ENCODE measurements around the gene PHF20. TPM values are rescaled to one million over a fixed set of nuclear protein-coding genes. Genes with fewer than 3 reads are reported as not detected.

Gene PHF20
- total RNA-seq, 1 experiment from 2014 or later, result 65.8 TPM

GRCh38 chr20:35820715-35821114, 48.9 kb downstream of the PHF20 start (continued):
- no peak for TF ChIP-seq FOXJ3 (CRISPR knock-in tag; IDR thresholded peaks at IDR 0.05; ENCODE audit: borderline replicate concordance)
- no peak for TF ChIP-seq PRDM15 (CRISPR knock-in tag; IDR thresholded peaks at IDR 0.05)

GRCh38 chr20:35821807-35822242, 50.0 kb downstream of the PHF20 start:
- H3K4me1 Mint-ChIP-seq, result no peaks in the 10 kb centered on the region
- ChIA-PET CTCF (interaction anchor here (0.7 kb wide), 1 partner anchor 50 kb away, joined by 4 read pairs; the partner anchor contains the start of gene PHF20), POLR2A (no interaction called here)
- H3K4me3 Mint-ChIP-seq, result no peak overlapping the region
- no peak overlapping the region; the same call in 1 of the 2 replicates for H3K27ac Mint-ChIP-seq
- peaks cover 14% of the 10 kb centered on the region for H3K36me3 Mint-ChIP-seq
- TF ChIP-seq HMGXB4 (CRISPR knock-in tag; IDR thresholded peaks at IDR 0.05), result no peak
- no peak for TF ChIP-seq TEAD4 (CRISPR knock-in tag; IDR thresholded peaks at IDR 0.05)
- TF ChIP-seq SMAD3 (CRISPR knock-in tag; IDR thresholded peaks at IDR 0.05; ENCODE audit: borderline replicate concordance), result no peak
- TF ChIP-seq, protein P1, sequence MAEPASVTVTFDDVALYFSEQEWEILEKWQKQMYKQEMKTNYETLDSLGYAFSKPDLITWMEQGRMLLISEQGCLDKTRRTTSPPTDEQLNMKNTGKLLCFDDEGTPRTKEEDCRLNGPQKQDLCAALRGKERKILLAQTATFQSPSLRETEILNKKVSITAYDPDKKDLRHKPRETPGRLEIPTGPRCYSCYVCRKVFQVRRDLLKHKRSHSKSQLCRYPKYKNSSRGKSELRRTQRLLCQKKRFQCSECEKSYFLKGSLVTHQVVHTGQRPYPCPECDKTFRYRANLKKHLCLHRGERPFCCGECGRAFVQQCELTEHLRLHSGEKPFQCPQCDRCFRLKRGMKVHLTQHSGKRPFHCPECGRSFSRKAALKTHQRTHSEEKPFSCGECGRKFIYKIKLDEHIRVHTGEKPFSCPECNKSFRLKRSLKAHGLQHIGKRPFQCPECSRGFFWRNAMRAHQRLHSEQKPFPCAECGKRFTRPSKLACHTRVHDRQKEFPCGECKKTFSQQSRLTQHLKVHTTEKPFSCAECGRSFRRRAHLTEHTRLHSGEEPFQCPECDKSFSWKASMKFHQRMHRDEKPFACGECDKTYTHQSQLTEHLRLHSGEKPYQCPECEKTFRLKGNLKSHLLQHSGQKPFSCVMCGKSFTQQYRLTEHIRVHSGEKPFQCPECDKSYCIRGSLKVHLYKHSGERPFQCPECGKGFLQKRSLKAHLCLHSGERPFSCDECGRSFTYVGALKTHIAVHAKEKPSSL (CRISPR knock-in tag; conservative IDR thresholded peaks at IDR 0.05), result no peak
- TF ChIP-seq, protein P2, sequence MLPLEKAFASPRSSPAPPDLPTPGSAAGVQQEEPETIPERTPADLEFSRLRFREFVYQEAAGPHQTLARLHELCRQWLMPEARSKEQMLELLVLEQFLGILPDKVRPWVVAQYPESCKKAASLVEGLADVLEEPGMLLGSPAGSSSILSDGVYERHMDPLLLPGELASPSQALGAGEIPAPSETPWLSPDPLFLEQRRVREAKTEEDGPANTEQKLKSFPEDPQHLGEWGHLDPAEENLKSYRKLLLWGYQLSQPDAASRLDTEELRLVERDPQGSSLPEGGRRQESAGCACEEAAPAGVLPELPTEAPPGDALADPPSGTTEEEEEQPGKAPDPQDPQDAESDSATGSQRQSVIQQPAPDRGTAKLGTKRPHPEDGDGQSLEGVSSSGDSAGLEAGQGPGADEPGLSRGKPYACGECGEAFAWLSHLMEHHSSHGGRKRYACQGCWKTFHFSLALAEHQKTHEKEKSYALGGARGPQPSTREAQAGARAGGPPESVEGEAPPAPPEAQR (CRISPR knock-in tag; IDR thresholded peaks at IDR 0.05), result no peak
- H3K27me3 Mint-ChIP-seq (ENCODE audit: low read depth), result no peaks in the 10 kb centered on the region
- no peak for DNase-seq (ENCODE audit: low spot score)
- no peaks in the 10 kb centered on the region for H3K9me3 Mint-ChIP-seq
- ATAC-seq, result no peak

GRCh38 chr20:35823147-35823546, 51.3 kb downstream of the PHF20 start:
- Mint-ChIP-seq H3K4me3 (no peak overlapping the region), H3K27ac (no peak overlapping the region), H3K4me1 (no peaks in the 10 kb centered on the region), H3K36me3 (peaks cover 17% of the 10 kb centered on the region), H3K9me3 (no peaks in the 10 kb centered on the region), H3K27me3 (ENCODE audit: low read depth) (no peaks in the 10 kb centered on the region)
- ATAC-seq (no peak), DNase-seq (ENCODE audit: low spot score) (no peak)
- ChIA-PET CTCF (no interaction called here), POLR2A (interaction anchor here (0.6 kb wide), 1 partner anchor 9 kb away, joined by 4 read pairs; no protein-coding TSS in a partner anchor)
- TF ChIP-seq ZNF219 (CRISPR knock-in tag; IDR thresholded peaks at IDR 0.05; ENCODE audit: borderline replicate concordance) (no peak), ATF3 (CRISPR knock-in tag; conservative IDR thresholded peaks at IDR 0.05) (no peak), TCF7 (CRISPR knock-in tag; IDR thresholded peaks at IDR 0.05; ENCODE audit: low read depth) (no peak), USF1 (CRISPR knock-in tag; IDR thresholded peaks at IDR 0.05) (no peak), GABPB1 (CRISPR knock-in tag; IDR thresholded peaks at IDR 0.05) (no peak), SP1 (CRISPR knock-in tag; conservative IDR thresholded peaks at IDR 0.05) (no peak), PREB (CRISPR knock-in tag; IDR thresholded peaks at IDR 0.05; ENCODE audit: borderline replicate concordance) (no peak), ELF4 (CRISPR knock-in tag; IDR thresholded peaks at IDR 0.05; ENCODE audit: low read depth) (no peak), MYBL2 (CRISPR knock-in tag; IDR thresholded peaks at IDR 0.05) (no peak)
- TF ChIP-seq, protein P3, sequence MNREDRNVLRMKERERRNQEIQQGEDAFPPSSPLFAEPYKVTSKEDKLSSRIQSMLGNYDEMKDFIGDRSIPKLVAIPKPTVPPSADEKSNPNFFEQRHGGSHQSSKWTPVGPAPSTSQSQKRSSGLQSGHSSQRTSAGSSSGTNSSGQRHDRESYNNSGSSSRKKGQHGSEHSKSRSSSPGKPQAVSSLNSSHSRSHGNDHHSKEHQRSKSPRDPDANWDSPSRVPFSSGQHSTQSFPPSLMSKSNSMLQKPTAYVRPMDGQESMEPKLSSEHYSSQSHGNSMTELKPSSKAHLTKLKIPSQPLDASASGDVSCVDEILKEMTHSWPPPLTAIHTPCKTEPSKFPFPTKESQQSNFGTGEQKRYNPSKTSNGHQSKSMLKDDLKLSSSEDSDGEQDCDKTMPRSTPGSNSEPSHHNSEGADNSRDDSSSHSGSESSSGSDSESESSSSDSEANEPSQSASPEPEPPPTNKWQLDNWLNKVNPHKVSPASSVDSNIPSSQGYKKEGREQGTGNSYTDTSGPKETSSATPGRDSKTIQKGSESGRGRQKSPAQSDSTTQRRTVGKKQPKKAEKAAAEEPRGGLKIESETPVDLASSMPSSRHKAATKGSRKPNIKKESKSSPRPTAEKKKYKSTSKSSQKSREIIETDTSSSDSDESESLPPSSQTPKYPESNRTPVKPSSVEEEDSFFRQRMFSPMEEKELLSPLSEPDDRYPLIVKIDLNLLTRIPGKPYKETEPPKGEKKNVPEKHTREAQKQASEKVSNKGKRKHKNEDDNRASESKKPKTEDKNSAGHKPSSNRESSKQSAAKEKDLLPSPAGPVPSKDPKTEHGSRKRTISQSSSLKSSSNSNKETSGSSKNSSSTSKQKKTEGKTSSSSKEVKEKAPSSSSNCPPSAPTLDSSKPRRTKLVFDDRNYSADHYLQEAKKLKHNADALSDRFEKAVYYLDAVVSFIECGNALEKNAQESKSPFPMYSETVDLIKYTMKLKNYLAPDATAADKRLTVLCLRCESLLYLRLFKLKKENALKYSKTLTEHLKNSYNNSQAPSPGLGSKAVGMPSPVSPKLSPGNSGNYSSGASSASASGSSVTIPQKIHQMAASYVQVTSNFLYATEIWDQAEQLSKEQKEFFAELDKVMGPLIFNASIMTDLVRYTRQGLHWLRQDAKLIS (CRISPR knock-in tag; IDR thresholded peaks at IDR 0.05; ENCODE audit: borderline replicate concordance), result no peak
